HG03139 (cell line): ENCODE measurements around the gene CAPN9.
"Not testable (repeated sequence)": the region's sequence is repeated elsewhere in the genome, so short reads cannot be mapped to it uniquely, and the experiment has no call there.

Experiments used
- ATAC-seq: cut with Tn5 transposase; IDR thresholded peaks from one replicate; pipeline ENCODE4 v1.9.1; 2021; ENCODE audit not compliant: unreplicated experiment

The CAPN9 gene

DNA sequence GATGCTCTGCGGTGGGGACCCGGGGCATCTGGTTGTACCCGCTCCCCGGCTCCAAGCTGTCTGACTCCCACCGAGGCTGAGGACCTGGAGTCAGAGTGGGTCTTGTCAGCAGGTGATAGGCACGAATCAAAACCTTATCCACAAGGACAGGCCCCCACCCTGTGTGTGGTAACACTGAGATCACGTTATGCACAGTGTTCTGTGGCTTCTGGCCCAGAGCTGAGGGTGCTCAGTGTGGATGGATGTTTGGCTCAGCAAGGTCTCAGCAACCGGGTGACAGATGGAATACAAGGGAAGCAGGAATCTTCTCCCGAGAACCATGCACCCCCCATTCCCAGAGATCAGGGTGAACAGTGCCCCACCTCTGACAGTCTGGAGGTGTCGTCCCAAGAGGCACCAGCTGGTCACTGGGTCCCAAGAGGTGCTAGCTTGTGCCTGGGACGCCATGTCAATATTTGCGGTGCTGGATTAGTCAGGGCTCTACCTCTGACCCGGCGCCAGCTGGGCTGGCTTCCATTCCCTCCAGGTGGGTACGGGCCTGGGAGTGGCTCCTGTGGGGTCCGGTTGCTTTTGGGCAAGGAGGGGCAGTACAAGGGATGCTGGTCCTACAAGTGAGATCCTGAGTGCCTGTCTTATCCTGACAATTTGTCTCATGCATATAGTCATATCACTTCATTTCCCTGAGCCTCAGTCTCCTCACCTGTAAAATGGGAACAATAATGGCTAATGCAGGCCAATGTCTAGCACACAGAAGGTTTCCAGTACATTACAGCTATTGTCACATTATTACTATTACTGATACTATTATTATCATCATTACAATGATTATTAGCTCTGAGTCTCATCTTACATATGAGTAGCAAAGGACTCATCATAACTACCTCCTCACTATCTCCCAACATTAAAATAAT is 957 bp downstream of the CAPN9 start:
- no peak for ATAC-seq

DNA sequence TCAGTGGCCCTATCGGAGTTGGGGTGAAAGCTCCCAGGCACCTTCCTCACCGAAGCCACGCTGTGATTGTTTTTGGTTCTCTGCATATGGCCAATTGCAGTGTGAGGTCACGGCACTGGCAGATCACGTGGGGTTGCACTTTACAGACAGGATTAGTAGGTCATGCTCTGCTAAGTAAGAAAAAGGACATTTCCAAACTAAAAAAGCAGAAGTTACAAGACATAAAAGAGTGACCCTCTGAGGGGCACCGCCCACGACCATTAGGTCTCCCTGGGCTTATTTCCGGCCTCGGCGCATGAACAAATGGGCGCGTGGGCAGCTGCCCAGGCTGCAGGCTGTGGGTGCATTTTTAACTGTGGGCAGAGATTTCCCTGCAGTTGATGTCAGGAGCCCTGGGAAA is 2.0 kb downstream of the CAPN9 start:
- ATAC-seq = no peak

DNA sequence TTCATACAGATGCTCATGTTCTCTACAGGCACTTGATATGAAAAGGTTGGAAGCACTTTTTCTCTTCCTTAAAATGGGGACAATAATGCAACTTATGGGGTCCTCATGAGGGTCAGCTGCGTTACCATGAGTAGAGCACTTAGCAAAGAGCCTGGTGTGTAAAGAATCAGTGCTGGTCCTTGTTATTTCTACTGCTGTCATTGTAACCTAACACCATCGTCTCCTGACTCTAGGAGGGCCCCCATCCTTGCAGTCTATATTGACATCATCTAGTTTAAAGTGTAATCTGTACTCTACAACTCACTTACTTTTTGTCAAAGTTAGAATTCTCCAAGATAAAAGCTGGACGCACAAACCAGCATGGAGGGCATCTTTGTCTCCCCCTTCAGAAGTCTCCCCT is 2.4 kb downstream of the CAPN9 start:
- ATAC-seq = no peak

GRCh38 chr1:230750576-230750975 is 3.4 kb downstream of the CAPN9 start:
- ATAC-seq = no peak

DNA sequence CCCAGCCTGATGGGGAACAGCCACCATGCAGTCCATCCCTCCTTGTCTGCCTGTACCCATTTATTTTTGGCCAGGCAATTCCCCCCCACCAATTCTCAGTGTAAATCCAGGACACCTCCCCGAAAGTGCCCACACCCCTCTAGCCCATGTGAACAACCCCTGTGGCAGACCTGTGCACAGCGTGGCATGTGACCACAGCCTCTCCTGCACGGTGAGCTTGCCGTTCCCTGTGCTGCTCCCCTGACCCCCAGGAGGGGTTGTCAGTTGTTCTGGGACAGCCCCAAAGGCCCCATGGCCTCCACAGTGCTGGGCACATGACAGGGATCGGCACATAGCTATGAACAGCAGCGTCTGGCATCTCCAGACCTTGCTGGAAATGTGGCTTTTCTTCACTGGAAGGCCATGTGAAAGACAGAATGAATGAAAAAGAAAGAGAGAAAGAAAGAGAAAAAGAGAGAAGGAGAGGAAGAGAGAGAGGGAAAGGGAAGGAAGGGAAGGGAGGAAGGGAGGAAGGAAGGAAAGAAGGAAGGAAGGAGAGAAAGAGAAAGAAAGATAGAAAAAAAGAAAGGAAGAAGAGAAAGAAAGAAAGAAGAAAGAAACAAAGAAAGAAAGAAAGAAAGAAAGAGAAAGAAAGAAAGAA is 3.9 kb downstream of the CAPN9 start:
- no peak for ATAC-seq

GRCh38 chr1:230752407-230752806 is 5.2 kb downstream of the CAPN9 start:
- no peak for ATAC-seq

GRCh38 chr1:230753191-230753585 is 6.0 kb downstream of the CAPN9 start:
- no peak for ATAC-seq

- no peak for ATAC-seq
These were observed 6.5 kb downstream of the CAPN9 start for GRCh38 chr1:230753586-230754251.

DNA sequence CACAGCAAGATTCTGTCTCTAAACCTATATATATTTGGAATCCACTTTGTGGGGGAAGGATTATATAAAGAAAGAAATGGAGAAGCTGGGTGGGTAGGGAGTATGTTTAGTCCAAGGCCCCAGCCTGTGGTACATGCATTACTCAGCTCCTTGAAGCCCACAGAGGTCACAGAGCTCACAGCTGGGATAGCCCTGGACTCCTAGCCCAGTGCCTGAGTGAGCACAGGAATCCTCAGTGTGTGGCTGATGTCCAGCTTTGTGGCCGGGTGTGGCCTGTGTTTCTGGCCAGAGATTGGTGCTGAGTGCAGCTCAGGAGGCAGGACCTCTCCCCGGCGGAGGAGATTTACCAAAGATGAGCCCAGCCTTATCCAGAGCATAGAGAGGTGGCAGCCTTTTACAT is 7.6 kb downstream of the CAPN9 start:
- no peak for ATAC-seq

- no peak for ATAC-seq
These were observed 10.9 kb downstream of the CAPN9 start for GRCh38 chr1:230757856-230758708.

GRCh38 chr1:230758709-230759368 is 11.7 kb downstream of the CAPN9 start:
- ATAC-seq = no peak

GRCh38 chr1:230759369-230760065 is 12.3 kb downstream of the CAPN9 start:
- ATAC-seq = no peak

DNA sequence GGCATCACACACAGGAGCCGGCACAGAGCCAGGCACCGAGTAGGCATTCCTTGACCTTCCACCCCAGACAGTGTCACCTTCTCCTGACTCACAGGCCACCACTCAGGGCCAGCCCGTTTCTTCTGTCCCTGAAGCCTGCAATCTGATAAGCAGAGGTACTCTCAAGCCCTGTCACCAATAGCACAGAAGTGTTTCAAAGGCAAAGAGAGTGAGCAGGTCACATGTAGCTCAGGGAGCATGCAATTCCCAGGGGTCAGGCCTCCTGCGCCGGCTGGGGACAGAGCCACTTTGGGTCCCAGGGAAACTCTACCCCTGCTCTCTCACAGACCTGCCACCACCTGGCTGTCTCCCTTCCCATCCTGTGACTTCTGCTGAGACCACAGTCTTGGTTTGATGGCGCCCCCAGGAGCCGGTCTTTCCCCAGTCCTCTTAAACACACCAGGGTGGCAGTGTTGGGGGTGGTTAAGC is 13.2 kb downstream of the CAPN9 start:
- no peak for ATAC-seq

GRCh38 chr1:230761443-230762167 is 14.4 kb downstream of the CAPN9 start:
- ATAC-seq = no peak

DNA sequence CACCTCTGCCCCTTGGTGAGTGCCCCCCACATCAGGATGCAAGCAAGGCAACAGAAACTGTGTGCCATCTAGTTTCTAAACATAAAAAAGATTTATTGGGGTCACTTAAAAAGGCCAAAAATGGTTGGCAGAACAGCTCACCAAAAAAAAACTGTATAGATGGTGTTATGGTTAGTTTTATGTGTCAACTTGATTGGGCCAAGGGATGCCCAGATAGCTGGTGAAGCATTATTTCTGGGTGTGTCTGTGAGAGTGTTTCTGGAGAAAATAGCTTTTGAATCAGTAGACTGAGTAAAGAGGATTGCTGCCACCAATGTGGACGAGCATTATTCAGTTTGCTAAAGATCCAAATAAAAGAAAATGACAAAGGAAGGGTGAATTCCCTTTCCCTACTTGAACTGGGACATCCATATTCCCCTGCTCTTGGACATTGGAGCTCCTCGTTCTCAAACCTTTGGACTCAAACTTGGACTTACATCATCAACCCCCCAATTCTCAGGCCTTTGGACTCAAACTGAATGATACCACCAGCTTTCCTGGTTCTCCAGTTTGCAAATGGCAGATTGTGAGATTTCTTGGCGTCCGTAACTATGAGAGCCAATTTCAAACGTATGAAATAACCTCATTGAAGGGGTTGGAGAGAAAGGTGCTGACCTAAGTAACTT is 16.9 kb downstream of the CAPN9 start:
- ATAC-seq = no peak

- ATAC-seq = no peak
These were observed 19.1 kb downstream of the CAPN9 start for GRCh38 chr1:230766318-230766717.

DNA sequence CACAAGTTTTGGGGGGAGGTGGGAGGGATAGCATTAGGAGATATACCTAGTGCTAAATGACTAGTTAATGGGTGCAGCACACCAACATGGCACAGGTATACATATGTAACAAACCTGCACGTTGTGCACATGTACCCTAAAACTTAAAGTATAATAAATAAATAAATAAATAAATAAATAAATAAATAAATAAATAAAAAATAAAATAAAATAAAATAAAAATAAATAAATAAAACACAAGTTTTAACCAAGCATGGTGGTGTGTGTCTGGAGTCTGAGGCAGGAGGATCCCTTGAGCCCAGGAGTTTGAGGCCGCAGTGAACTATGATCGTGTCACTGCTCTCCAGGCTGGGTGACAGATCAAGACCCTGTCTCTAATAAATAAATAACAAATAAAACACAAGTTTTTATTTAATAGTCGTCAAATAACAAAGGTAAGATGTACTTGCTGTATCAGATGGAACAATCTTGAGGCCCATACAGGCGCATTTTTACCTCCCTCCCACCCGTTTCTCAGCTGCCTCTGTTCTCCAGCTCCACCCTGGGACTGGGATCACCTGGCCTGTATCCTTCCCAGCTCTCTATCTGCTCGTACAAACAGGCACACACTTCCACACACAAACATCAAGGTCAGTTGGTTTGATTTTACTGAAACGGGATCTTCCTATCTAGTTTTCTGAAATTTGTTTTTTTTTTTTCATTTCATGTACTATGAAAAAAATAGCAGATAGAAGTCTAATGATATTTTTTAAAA is 20.8 kb downstream of the CAPN9 start:
- not testable (repeated sequence) for ATAC-seq
